HEK293 (cell line): ENCODE results near the gene DLG2.

Experiments used
- CTCF ChIA-PET: fragments of 350-600 bp; formaldehyde crosslinking; extraction: SDS; loops from one replicate; lab custom pipeline; 2021; ENCODE audit warnings: antibody characterized with exemption; lab: Yijun Ruan, JAX
- POLR2A ChIA-PET: fragments of 300-600 bp; formaldehyde crosslinking; extraction: SDS; loops from one replicate; lab custom pipeline; 2020; ENCODE audit warnings: antibody characterized with exemption, inconsistent platforms; lab: Yijun Ruan, JAX
- H3K27ac ChIP-seq: fragments of 200-500 bp; sonication (Bioruptor generic); 2 replicates; pipeline ENCODE4 v1.5.1; 2014; ENCODE audit warnings: low read depth, low read length, control low read depth, inconsistent platforms; ENCODE audit errors: extremely low read depth
- H3K36me3 ChIP-seq, 2 experiments: fragments of 200-500 bp in 1 of 2; sonication (Bioruptor generic) in 1 of 2; 1 replicate in 1 of 2; 2 replicates in 1 of 2; pipeline ENCODE4 v1.5.1; 2014 to 2017; ENCODE audit warnings: inconsistent platforms in 2 of 2, low read length in 2 of 2; ENCODE audit not compliant: control insufficient read depth in 2 of 2, insufficient read depth in 1 of 2
- H3K4me1 ChIP-seq: fragments of 200-500 bp; sonication (Bioruptor generic); 2 replicates; pipeline ENCODE4 v1.5.1; 2014; ENCODE audit warnings: mild to moderate bottlenecking, low read length, inconsistent platforms; ENCODE audit not compliant: control insufficient read depth, insufficient read depth
- H3K4me3 ChIP-seq: 2 replicates; pipeline ENCODE4 v1.5.1; 2011; ENCODE audit warnings: low read depth, mild to moderate bottlenecking, control low read depth, low read length, moderate library complexity
- H3K9me3 ChIP-seq: fragments of 200-500 bp; sonication (Bioruptor generic); 2 replicates; pipeline ENCODE4 v1.5.1; 2014; ENCODE audit warnings: low read depth, low read length, inconsistent platforms; ENCODE audit not compliant: control insufficient read depth, insufficient read depth
- BCL11A ChIP-seq: fragments of 450-650 bp; formaldehyde crosslinking; IDR thresholded peaks from 2 replicates; pipeline ENCODE4 v1.5.1; 2016; ENCODE audit warnings: low read depth, missing biosample characterization, missing genetic modification characterization
- GLI4 ChIP-seq: fragments of 450-650 bp; formaldehyde crosslinking; IDR thresholded peaks from 2 replicates; pipeline ENCODE4 v1.5.1; 2016; ENCODE audit warnings: missing biosample characterization, missing genetic modification characterization
- HOXC10 ChIP-seq: sonication (generic); formaldehyde crosslinking; IDR thresholded peaks from 2 replicates; pipeline ENCODE4 v1.8.1; 2023; ENCODE audit warnings: mild to moderate bottlenecking, missing genetic modification reagents
- IKZF3 ChIP-seq: fragments of 450-650 bp; IDR thresholded peaks from 2 replicates; pipeline ENCODE4 v1.5.0; 2018; ENCODE audit warnings: missing biosample characterization, mild to moderate bottlenecking, missing genetic modification characterization, moderate library complexity
- KLF8 ChIP-seq: fragments of 450-650 bp; formaldehyde crosslinking; IDR thresholded peaks from 2 replicates; pipeline ENCODE4 v1.5.1; 2016; ENCODE audit warnings: missing biosample characterization, missing genetic modification characterization
- TCF7L2 ChIP-seq: IDR thresholded peaks from 2 replicates; pipeline ENCODE4 v1.6.1; 2011; ENCODE audit warnings: low read depth, mild to moderate bottlenecking, inconsistent platforms, low read length, moderate library complexity, borderline replicate concordance
- WT1 ChIP-seq: fragments of 450-650 bp; formaldehyde crosslinking; IDR thresholded peaks from 2 replicates; pipeline ENCODE4 v1.5.1; 2016; ENCODE audit warnings: missing biosample characterization, missing genetic modification characterization
- ZBTB7A ChIP-seq: fragments of 450-650 bp; formaldehyde crosslinking; IDR thresholded peaks from 2 replicates; pipeline ENCODE4 v1.5.1; 2016; ENCODE audit warnings: low read depth, missing biosample characterization, missing genetic modification characterization
- ZFHX2 ChIP-seq: fragments of 450-650 bp; formaldehyde crosslinking; conservative IDR thresholded peaks from 2 replicates; pipeline ENCODE4 v1.5.1; 2016; ENCODE audit warnings: missing biosample characterization, missing genetic modification characterization
- ZFP41 ChIP-seq: fragments of 450-650 bp; formaldehyde crosslinking; IDR thresholded peaks from 2 replicates; pipeline ENCODE4 v1.5.1; 2016; ENCODE audit warnings: missing biosample characterization, missing genetic modification characterization, borderline replicate concordance
- ZNF146 ChIP-seq: fragments of 450-650 bp; formaldehyde crosslinking; IDR thresholded peaks from 2 replicates; pipeline ENCODE4 v1.5.1; 2016; ENCODE audit warnings: missing biosample characterization, missing genetic modification characterization
- ZNF19 ChIP-seq: fragments of 450-650 bp; formaldehyde crosslinking; IDR thresholded peaks from 2 replicates; pipeline ENCODE4; 2016; ENCODE audit warnings: missing biosample characterization, missing genetic modification characterization, low read depth
- ZNF521 ChIP-seq: fragments of 450-650 bp; formaldehyde crosslinking; IDR thresholded peaks from 2 replicates; pipeline ENCODE4 v1.5.1; 2017; ENCODE audit warnings: missing biosample characterization, mild to moderate bottlenecking, missing genetic modification characterization
- ZNF544 ChIP-seq: fragments of 450-650 bp; formaldehyde crosslinking; IDR thresholded peaks from 2 replicates; pipeline ENCODE4 v1.5.0; 2017; ENCODE audit warnings: missing biosample characterization, missing genetic modification characterization
- ZNF558 ChIP-seq: fragments of 450-650 bp; formaldehyde crosslinking; IDR thresholded peaks from 2 replicates; pipeline ENCODE4 v1.5.1; 2016; ENCODE audit warnings: missing biosample characterization, missing genetic modification characterization
- ZNF621 ChIP-seq: fragments of 450-650 bp; formaldehyde crosslinking; IDR thresholded peaks from 2 replicates; pipeline ENCODE4 v1.5.1; 2017; ENCODE audit warnings: missing biosample characterization, missing genetic modification characterization
- ZNF76 ChIP-seq: fragments of 450-650 bp; formaldehyde crosslinking; IDR thresholded peaks from 2 replicates; pipeline ENCODE4; 2016; ENCODE audit warnings: low read depth, missing biosample characterization, missing genetic modification characterization, borderline replicate concordance
- ZNF776 ChIP-seq: fragments of 450-650 bp; formaldehyde crosslinking; IDR thresholded peaks from 2 replicates; pipeline ENCODE4 v1.5.0; 2017; ENCODE audit warnings: missing biosample characterization, missing genetic modification characterization, borderline replicate concordance
- ZSCAN23 ChIP-seq: fragments of 450-650 bp; formaldehyde crosslinking; IDR thresholded peaks from 2 replicates; pipeline ENCODE4 v1.5.1; 2016; ENCODE audit warnings: missing biosample characterization, missing genetic modification characterization
- TF ChIP-seq, protein P1 (sequence below): fragments of 450-650 bp; formaldehyde crosslinking; IDR thresholded peaks from 2 replicates; pipeline ENCODE4 v1.5.1; 2016; ENCODE audit warnings: missing biosample characterization, missing genetic modification characterization
- TF ChIP-seq, protein P2 (sequence below): fragments of 450-650 bp; formaldehyde crosslinking; IDR thresholded peaks from 2 replicates; pipeline ENCODE4 v1.5.1; 2016; ENCODE audit warnings: missing biosample characterization, missing genetic modification characterization
- TF ChIP-seq, protein P3 (sequence below): fragments of 450-650 bp; formaldehyde crosslinking; IDR thresholded peaks from 2 replicates; pipeline ENCODE4 v1.5.1; 2017; ENCODE audit warnings: missing biosample characterization, missing genetic modification characterization
- TF ChIP-seq, protein P4 (sequence below): fragments of 450-650 bp; formaldehyde crosslinking; IDR thresholded peaks from 2 replicates; pipeline ENCODE4 v1.5.0; 2017; ENCODE audit warnings: missing biosample characterization, missing genetic modification characterization, borderline replicate concordance

DLG2 gene

GRCh38 chr11:83661491-83662350 lies 1965.4 kb downstream of the DLG2 start (continued):
- TF ChIP-seq ZNF558 (tag by site-specific recombination) = no peak
- TF ChIP-seq WT1 (tag by site-specific recombination) = no peak
- TF ChIP-seq HOXC10 (CRISPR knock-in tag) = no peak
- TF ChIP-seq, protein P1, sequence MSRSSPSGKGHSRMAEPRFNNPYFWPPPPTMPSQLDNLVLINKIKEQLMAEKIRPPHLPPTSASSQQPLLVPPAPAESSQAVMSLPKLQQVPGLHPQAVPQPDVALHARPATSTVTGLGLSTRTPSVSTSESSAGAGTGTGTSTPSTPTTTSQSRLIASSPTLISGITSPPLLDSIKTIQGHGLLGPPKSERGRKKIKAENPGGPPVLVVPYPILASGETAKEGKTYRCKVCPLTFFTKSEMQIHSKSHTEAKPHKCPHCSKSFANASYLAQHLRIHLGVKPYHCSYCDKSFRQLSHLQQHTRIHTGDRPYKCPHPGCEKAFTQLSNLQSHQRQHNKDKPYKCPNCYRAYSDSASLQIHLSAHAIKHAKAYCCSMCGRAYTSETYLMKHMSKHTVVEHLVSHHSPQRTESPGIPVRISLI (tag by site-specific recombination) = no peak

DNA sequence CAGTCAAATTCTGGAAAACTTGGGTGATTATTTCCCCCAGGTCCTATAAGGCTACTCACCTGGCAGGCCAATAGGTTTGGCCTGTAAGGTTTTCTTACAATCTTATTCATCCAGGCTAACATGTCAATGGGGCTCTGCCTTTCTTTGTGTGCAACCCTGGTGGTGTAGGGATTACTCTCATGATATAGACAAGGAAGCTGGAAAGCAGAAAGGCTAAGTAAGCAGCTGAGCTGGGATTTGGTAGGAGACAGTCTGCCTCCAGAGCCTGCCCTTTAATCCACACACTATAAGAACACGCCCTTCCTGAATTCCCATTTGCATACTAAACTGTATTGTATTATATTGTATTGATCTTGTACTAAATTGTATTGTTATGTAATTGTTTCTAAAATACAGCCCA lies 1967.7 kb downstream of the DLG2 start:
- Histone ChIP-seq H3K4me1 (no peaks in the 10 kb centered on the region), H3K27ac (no peak overlapping the region), H3K4me3 (no peak overlapping the region)
- TF ChIP-seq IKZF3 (tag by site-specific recombination) = no peak
- no peak for TF ChIP-seq ZNF76 (tag by site-specific recombination)
- TF ChIP-seq ZBTB7A (tag by site-specific recombination) = no peak
- TF ChIP-seq, protein P2, sequence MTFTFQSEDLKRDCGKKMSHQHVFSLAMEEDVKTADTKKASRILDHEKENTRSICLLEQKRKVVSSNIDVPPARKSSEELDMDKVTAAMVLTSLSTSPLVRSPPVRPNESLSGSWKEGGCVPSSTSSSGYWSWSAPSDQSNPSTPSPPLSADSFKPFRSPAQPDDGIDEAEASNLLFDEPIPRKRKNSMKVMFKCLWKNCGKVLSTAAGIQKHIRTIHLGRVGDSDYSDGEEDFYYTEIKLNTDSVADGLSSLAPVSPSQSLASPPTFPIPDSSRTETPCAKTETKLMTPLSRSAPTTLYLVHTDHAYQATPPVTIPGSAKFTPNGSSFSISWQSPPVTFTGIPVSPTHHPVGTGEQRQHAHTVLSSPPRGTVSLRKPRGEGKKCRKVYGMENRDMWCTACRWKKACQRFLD (tag by site-specific recombination) = no peak
- no peak for TF ChIP-seq TCF7L2
- TF ChIP-seq, protein P3, sequence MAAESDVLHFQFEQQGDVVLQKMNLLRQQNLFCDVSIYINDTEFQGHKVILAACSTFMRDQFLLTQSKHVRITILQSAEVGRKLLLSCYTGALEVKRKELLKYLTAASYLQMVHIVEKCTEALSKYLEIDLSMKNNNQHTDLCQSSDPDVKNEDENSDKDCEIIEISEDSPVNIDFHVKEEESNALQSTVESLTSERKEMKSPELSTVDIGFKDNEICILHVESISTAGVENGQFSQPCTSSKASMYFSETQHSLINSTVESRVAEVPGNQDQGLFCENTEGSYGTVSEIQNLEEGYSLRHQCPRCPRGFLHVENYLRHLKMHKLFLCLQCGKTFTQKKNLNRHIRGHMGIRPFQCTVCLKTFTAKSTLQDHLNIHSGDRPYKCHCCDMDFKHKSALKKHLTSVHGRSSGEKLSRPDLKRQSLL (tag by site-specific recombination) = no peak
- TF ChIP-seq, all 188 proteins: peak for 0
- POLR2A ChIA-PET = no interaction called here
- Histone ChIP-seq H3K36me3 (no peaks in the 10 kb centered on the region), H3K9me3 (no peaks in the 10 kb centered on the region)
- CTCF ChIA-PET = no interaction called here

- Histone ChIP-seq H3K36me3 (no peaks in the 10 kb centered on the region), H3K4me1 (no peaks in the 10 kb centered on the region), H3K4me3 (no peak overlapping the region), H3K9me3 (no peaks in the 10 kb centered on the region), H3K27ac (no peak overlapping the region)
- no peak for TF ChIP-seq ZNF544
- no peak for TF ChIP-seq BCL11A (tag by site-specific recombination)
- no peak for TF ChIP-seq ZNF558 (tag by site-specific recombination)
- no peak for TF ChIP-seq ZNF19 (tag by site-specific recombination)
- no peak for TF ChIP-seq ZSCAN23 (tag by site-specific recombination)
- no peak for TF ChIP-seq ZNF521 (tag by site-specific recombination)
- TF ChIP-seq ZNF146 (tag by site-specific recombination) = no peak
- TF ChIP-seq ZFP41 = no peak
- no peak for TF ChIP-seq ZFHX2 (tag by site-specific recombination)
- TF ChIP-seq KLF8 (tag by site-specific recombination) = no peak
- no peak for TF ChIP-seq GLI4 (tag by site-specific recombination)
- TF ChIP-seq, protein P4, sequence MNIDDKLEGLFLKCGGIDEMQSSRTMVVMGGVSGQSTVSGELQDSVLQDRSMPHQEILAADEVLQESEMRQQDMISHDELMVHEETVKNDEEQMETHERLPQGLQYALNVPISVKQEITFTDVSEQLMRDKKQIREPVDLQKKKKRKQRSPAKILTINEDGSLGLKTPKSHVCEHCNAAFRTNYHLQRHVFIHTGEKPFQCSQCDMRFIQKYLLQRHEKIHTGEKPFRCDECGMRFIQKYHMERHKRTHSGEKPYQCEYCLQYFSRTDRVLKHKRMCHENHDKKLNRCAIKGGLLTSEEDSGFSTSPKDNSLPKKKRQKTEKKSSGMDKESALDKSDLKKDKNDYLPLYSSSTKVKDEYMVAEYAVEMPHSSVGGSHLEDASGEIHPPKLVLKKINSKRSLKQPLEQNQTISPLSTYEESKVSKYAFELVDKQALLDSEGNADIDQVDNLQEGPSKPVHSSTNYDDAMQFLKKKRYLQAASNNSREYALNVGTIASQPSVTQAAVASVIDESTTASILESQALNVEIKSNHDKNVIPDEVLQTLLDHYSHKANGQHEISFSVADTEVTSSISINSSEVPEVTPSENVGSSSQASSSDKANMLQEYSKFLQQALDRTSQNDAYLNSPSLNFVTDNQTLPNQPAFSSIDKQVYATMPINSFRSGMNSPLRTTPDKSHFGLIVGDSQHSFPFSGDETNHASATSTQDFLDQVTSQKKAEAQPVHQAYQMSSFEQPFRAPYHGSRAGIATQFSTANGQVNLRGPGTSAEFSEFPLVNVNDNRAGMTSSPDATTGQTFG (tag by site-specific recombination) = no peak
- TF ChIP-seq ZNF776 = no peak
- no peak for TF ChIP-seq ZNF621 (tag by site-specific recombination)
- CTCF ChIA-PET = interaction anchor here (0.6 to 0.7 kb wide), 2 partner anchors 421 to 790 kb away, joined by 3 read pairs; no protein-coding TSS in a partner anchor
- POLR2A ChIA-PET = no interaction called here
Measured at GRCh38 chr11:83656796-83657330, 1970.3 kb downstream of the DLG2 start.
